ENCODE results near the gene ADAMTS8. TPM values are rescaled to one million over a fixed set of nuclear protein-coding genes. Genes with fewer than 3 reads are reported as not detected.
A peak's percentile ranks its signal among the peaks of the same experiment; 100 is the strongest.

Gene ADAMTS8
- polyA plus RNA-seq, 1 donor (not counting 4 experiments of a cell fraction or from before 2014, with no cell fraction given), result not detected

DNA sequence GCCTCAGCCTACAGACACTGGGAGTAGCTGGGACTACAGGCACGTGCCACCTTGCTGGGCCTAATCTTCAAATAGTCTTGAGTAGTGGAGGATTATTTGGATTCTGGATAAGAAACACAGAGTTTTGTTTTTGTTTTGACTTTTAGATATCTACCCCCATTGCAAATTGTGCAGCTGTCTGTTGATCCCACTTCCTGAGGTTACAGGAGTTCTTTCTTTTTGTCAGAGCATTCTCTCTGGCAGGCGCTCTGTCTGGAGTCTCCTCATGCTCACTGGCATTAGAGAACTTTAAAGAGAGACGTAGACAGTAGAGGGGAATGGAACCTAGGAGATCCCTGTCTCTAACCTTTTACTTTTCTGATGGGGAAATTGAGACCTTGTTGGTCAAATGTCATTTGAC, 7.8 kb upstream of the ADAMTS8 start:
- no peak for FAIRE-seq
- TF ChIP-seq, protein P1, sequence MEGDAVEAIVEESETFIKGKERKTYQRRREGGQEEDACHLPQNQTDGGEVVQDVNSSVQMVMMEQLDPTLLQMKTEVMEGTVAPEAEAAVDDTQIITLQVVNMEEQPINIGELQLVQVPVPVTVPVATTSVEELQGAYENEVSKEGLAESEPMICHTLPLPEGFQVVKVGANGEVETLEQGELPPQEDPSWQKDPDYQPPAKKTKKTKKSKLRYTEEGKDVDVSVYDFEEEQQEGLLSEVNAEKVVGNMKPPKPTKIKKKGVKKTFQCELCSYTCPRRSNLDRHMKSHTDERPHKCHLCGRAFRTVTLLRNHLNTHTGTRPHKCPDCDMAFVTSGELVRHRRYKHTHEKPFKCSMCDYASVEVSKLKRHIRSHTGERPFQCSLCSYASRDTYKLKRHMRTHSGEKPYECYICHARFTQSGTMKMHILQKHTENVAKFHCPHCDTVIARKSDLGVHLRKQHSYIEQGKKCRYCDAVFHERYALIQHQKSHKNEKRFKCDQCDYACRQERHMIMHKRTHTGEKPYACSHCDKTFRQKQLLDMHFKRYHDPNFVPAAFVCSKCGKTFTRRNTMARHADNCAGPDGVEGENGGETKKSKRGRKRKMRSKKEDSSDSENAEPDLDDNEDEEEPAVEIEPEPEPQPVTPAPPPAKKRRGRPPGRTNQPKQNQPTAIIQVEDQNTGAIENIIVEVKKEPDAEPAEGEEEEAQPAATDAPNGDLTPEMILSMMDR (optimal IDR thresholded peaks at IDR 0.05 in 1 of 3, IDR thresholded peaks at IDR 0.05 in 1 of 3, conservative IDR thresholded peaks at IDR 0.05 in 1 of 3; ENCODE audit: extremely low read depth in 1 of 3, insufficient read depth in 2 of 3, low read length in 3 of 3), result no peak
- TF ChIP-seq EZH2 (IDR thresholded peaks at IDR 0.05; ENCODE audit: low read length), result no peak

DNA sequence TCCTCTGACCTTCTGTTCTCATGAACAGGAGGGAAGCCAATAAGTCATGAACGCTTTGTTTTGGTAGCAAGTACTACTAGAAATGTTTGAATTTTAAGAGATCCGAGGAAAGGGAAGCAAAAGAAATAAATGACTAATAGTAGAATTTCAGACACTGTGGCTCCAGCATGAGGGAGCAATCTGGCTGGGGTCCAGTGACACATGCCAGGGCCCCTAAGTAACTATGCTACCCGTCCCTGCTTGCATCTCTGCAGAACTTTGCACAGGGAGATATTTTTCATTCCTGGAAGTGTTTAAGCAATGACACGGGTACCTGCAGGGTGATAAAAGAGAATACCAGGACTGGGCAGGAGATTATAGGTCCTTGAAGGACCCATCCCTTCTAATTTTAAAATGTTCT, 7.3 kb upstream of the ADAMTS8 start:
- no peak overlapping the region for H3K27ac ChIP-seq (ENCODE audit: control insufficient read depth, insufficient read depth, low read length)
- DNase-seq (ENCODE audit: low read depth, low spot score), result no peak
- peaks cover 35% of the 10 kb centered on the region for H3K4me1 ChIP-seq (ENCODE audit: control insufficient read depth, extremely low read depth, insufficient read depth, low read length)
- H2AFZ ChIP-seq (ENCODE audit: control insufficient read depth, low read length), result peak overlapping the region; percentile 32
- H3K9me3 ChIP-seq (ENCODE audit: control insufficient read depth, low read depth, low read length), result no peaks in the 10 kb centered on the region
- no peak overlapping the region for H3K4me3 ChIP-seq (ENCODE audit: control insufficient read depth in 2 of 3, extremely low read depth in 1 of 3, insufficient read depth in 2 of 3, low read depth in 1 of 3, low read length in 3 of 3)
- peaks cover under 1% of the 10 kb centered on the region for H3K27me3 ChIP-seq (ENCODE audit: control insufficient read depth, extremely low read depth, insufficient read depth, low read length)
- no peaks in the 10 kb centered on the region for H3K36me3 ChIP-seq (ENCODE audit: control insufficient read depth in 2 of 2, extremely low read depth in 1 of 2, insufficient read depth in 2 of 2, low read length in 2 of 2)
- no peaks in the 10 kb centered on the region for H3K79me2 ChIP-seq (ENCODE audit: control insufficient read depth, insufficient read depth, low read length)
- no peak overlapping the region for H3K9ac ChIP-seq (ENCODE audit: control insufficient read depth, extremely low read depth, insufficient read depth, low read length)
- no peaks in the 10 kb centered on the region for H4K20me1 ChIP-seq (ENCODE audit: control insufficient read depth, extremely low read depth, insufficient read depth, low read length)
- dilution Hi-C loops (cut with MboI; ENCODE audit: extremely low pct_ligation_motif_present, low sequenced_read_pairs), result no loop called here
- no peak for TF ChIP-seq EZH2 (IDR thresholded peaks at IDR 0.05; ENCODE audit: low read length)
- TF ChIP-seq, protein P1 (optimal IDR thresholded peaks at IDR 0.05 in 1 of 3, IDR thresholded peaks at IDR 0.05 in 1 of 3, conservative IDR thresholded peaks at IDR 0.05 in 1 of 3; ENCODE audit: extremely low read depth in 1 of 3, insufficient read depth in 2 of 3, low read length in 3 of 3), result no peak
- peak; percentile 87 for FAIRE-seq
- H3K4me2 ChIP-seq (ENCODE audit: control insufficient read depth, extremely low read depth, insufficient read depth, low read depth, low read length), result peak overlapping the region; percentile 99
- H3K9me1 ChIP-seq (ENCODE audit: control insufficient read depth, extremely low read depth, insufficient read depth, low read length), result no peaks in the 10 kb centered on the region

More for the DNA sequence above, 7.8 kb upstream of the ADAMTS8 start:
- no peaks in the 10 kb centered on the region for H3K79me2 ChIP-seq (ENCODE audit: control insufficient read depth, insufficient read depth, low read length)
- H3K4me3 ChIP-seq (ENCODE audit: control insufficient read depth in 2 of 3, extremely low read depth in 1 of 3, insufficient read depth in 2 of 3, low read depth in 1 of 3, low read length in 3 of 3), result no peak overlapping the region
- H3K4me1 ChIP-seq (ENCODE audit: control insufficient read depth, extremely low read depth, insufficient read depth, low read length), result peaks cover 35% of the 10 kb centered on the region
- H3K36me3 ChIP-seq (ENCODE audit: control insufficient read depth in 2 of 2, extremely low read depth in 1 of 2, insufficient read depth in 2 of 2, low read length in 2 of 2), result no peaks in the 10 kb centered on the region
- H3K9me1 ChIP-seq (ENCODE audit: control insufficient read depth, extremely low read depth, insufficient read depth, low read length), result no peaks in the 10 kb centered on the region
- H3K27ac ChIP-seq (ENCODE audit: control insufficient read depth, insufficient read depth, low read length), result no peak overlapping the region
- H3K9me3 ChIP-seq (ENCODE audit: control insufficient read depth, low read depth, low read length), result no peaks in the 10 kb centered on the region
- dilution Hi-C loops (cut with MboI; ENCODE audit: extremely low pct_ligation_motif_present, low sequenced_read_pairs), result no loop called here
- H2AFZ ChIP-seq (ENCODE audit: control insufficient read depth, low read length), result no peak overlapping the region
- H3K9ac ChIP-seq (ENCODE audit: control insufficient read depth, extremely low read depth, insufficient read depth, low read length), result no peak overlapping the region
- H3K27me3 ChIP-seq (ENCODE audit: control insufficient read depth, extremely low read depth, insufficient read depth, low read length), result no peaks in the 10 kb centered on the region
- no peak overlapping the region for H3K4me2 ChIP-seq (ENCODE audit: control insufficient read depth, extremely low read depth, insufficient read depth, low read depth, low read length)
- no peaks in the 10 kb centered on the region for H4K20me1 ChIP-seq (ENCODE audit: control insufficient read depth, extremely low read depth, insufficient read depth, low read length)
- DNase-seq (ENCODE audit: low read depth, low spot score), result no peak
